ENCODE results near the gene TSEN54. TPM values are rescaled to one million over a fixed set of nuclear protein-coding genes. Genes with fewer than 3 reads are reported as not detected.

Gene TSEN54
- total RNA-seq, 3 donors from 2014 or later, result 26.3 to 38.0 (median 28.7) TPM

GRCh38 chr17:75530837-75531720 is 14.8 kb downstream of the TSEN54 start:
- DNase-seq, result no peak
- Histone ChIP-seq H3K4me3 (no peak overlapping the region), H3K9me3 (no peaks in the 10 kb centered on the region), H3K4me1 (ENCODE audit: low read depth) (peaks cover 50% of the 10 kb centered on the region), H3K36me3 (ENCODE audit: low read depth) (no peaks in the 10 kb centered on the region)
- intact Hi-C loops (cut with DNase I, micrococcal nuclease), result no loop called here
- TF ChIP-seq, protein P1, sequence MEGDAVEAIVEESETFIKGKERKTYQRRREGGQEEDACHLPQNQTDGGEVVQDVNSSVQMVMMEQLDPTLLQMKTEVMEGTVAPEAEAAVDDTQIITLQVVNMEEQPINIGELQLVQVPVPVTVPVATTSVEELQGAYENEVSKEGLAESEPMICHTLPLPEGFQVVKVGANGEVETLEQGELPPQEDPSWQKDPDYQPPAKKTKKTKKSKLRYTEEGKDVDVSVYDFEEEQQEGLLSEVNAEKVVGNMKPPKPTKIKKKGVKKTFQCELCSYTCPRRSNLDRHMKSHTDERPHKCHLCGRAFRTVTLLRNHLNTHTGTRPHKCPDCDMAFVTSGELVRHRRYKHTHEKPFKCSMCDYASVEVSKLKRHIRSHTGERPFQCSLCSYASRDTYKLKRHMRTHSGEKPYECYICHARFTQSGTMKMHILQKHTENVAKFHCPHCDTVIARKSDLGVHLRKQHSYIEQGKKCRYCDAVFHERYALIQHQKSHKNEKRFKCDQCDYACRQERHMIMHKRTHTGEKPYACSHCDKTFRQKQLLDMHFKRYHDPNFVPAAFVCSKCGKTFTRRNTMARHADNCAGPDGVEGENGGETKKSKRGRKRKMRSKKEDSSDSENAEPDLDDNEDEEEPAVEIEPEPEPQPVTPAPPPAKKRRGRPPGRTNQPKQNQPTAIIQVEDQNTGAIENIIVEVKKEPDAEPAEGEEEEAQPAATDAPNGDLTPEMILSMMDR (IDR thresholded peaks at IDR 0.05), result no peak
- ATAC-seq, result peak; percentile 17

DNA sequence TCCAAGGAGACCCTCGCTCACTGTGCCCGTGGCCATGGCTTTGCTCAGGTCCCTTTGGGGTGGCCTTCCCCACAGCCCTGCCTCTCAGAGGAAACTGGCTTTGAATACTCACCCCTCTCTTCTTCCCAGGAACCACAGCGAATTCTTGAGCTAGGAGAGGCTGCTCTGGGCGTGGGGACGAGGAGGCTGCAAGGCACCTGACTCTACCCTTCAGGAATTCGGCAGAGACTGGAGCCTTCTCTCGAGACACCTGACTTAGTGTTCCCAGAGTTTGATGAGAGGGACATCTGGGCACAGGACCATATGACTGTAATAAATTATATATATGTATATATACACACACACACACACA is 15.4 kb downstream of the TSEN54 start:
- Histone ChIP-seq H3K4me1 (ENCODE audit: low read depth) (peaks cover 52% of the 10 kb centered on the region), H3K9me3 (no peaks in the 10 kb centered on the region), H3K36me3 (ENCODE audit: low read depth) (no peaks in the 10 kb centered on the region), H3K4me3 (no peak overlapping the region)
- TF ChIP-seq, protein P1 (IDR thresholded peaks at IDR 0.05), result no peak
- peak; percentile 47 for ATAC-seq
- intact Hi-C loops (cut with DNase I, micrococcal nuclease), result no loop called here
- DNase-seq, result no peak

DNA sequence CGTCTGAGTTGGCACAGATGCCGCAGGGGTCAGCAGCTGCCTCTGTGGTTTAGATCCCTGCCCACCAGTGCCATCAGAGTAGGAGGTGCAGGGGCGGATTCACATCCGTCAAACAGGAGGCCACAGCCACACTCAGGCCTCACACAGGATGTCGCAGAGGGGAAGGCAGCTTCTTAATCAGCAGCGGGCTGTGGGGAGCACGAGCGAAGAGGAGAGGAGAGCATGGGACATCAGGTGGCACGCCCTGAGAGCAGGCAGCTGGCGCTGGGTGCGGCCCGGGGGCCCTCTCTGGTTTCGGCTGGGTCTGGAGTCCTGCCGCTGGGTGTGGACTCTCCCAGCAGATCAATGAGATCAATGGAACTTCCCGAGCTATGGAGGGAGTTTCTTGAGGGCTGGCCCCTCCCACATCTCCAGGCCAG is 18.8 kb downstream of the TSEN54 start:
- DNase-seq (peak; percentile 68 to 88 (median 83)), ATAC-seq (peak; percentile 80)
- no peaks in the 10 kb centered on the region for H3K9me3 ChIP-seq
- no peaks in the 10 kb centered on the region for H3K36me3 ChIP-seq (ENCODE audit: low read depth)
- H3K4me1 ChIP-seq (ENCODE audit: low read depth), result peaks cover 59% of the 10 kb centered on the region
- intact Hi-C loops (cut with DNase I, micrococcal nuclease), result no loop called here
- no peak overlapping the region for H3K4me3 ChIP-seq
- TF ChIP-seq, protein P1 (IDR thresholded peaks at IDR 0.05), result no peak

GRCh38 chr17:75535871-75536270 is 19.5 kb downstream of the TSEN54 start:
- ATAC-seq, result no peak
- DNase-seq, result no peak
- intact Hi-C loops (cut with DNase I, micrococcal nuclease), result no loop called here
- TF ChIP-seq, protein P1 (IDR thresholded peaks at IDR 0.05), result no peak
- Histone ChIP-seq H3K4me3 (no peak overlapping the region), H3K9me3 (no peaks in the 10 kb centered on the region), H3K36me3 (ENCODE audit: low read depth) (no peaks in the 10 kb centered on the region), H3K4me1 (ENCODE audit: low read depth) (peaks cover 60% of the 10 kb centered on the region)

GRCh38 chr17:75536366-75536765 is 20.0 kb downstream of the TSEN54 start:
- no peaks in the 10 kb centered on the region for H3K9me3 ChIP-seq
- no peaks in the 10 kb centered on the region for H3K36me3 ChIP-seq (ENCODE audit: low read depth)
- no peak overlapping the region for H3K4me3 ChIP-seq
- ATAC-seq (no peak), DNase-seq (no peak)
- H3K4me1 ChIP-seq (ENCODE audit: low read depth), result peaks cover 60% of the 10 kb centered on the region
- TF ChIP-seq, protein P1 (IDR thresholded peaks at IDR 0.05), result no peak
- intact Hi-C loops (cut with DNase I, micrococcal nuclease), result no loop called here

Measured in mucosa of descending colon (tissue), 3 donors.